ENCODE measurements around the gene PLOD1. TPM values are rescaled to one million over a fixed set of nuclear protein-coding genes. Genes with fewer than 3 reads are reported as not detected.
A peak's percentile ranks its signal among the peaks of the same experiment; 100 is the strongest.

PLOD1 gene
- total RNA-seq, 1 experiment from 2014 or later, result 64.1 TPM

GRCh38 chr1:12010746-12011570 is 76.4 kb downstream of the PLOD1 start:
- no TSS peak for BruUV-seq (replicated peaks)
- no peaks in the 10 kb centered on the region for H3K79me2 ChIP-seq (ENCODE audit: low read depth)
- no peaks in the 10 kb centered on the region for H3K4me1 ChIP-seq (replicated peaks; ENCODE audit: insufficient read depth)
- no peak overlapping the region for H3K4me3 ChIP-seq
- ChIA-PET POLR2A (ENCODE audit: unreplicated experiment) (no interaction called here), CTCF (interaction anchor here (0.5 kb wide), 1 partner anchor 760 kb away, joined by 5 read pairs; no protein-coding TSS in a partner anchor)
- no peak overlapping the region for H3K27ac ChIP-seq
- no peak overlapping the region for H3K4me2 ChIP-seq
- no peaks in the 10 kb centered on the region for H3K27me3 ChIP-seq (ENCODE audit: insufficient read depth, low read depth)
- no peak for TF ChIP-seq CTCF (conservative IDR thresholded peaks at IDR 0.05)
- H4K20me1 ChIP-seq (ENCODE audit: insufficient read depth), result no peaks in the 10 kb centered on the region
- H2AFZ ChIP-seq, result no peak overlapping the region
- no peaks in the 10 kb centered on the region for H3K9me3 ChIP-seq (ENCODE audit: insufficient read depth, low read depth)
- no peak for DNase-seq
- intact Hi-C loops (cut with micrococcal nuclease; ENCODE audit: unreplicated experiment), result no loop called here
- peaks cover 4% of the 10 kb centered on the region; the same call in 1 of the 2 replicates for H3K36me3 ChIP-seq (ENCODE audit: low read depth)
- no peaks in the 10 kb centered on the region for H3K9me2 ChIP-seq (ENCODE audit: insufficient read depth)
- H3F3A ChIP-seq (ENCODE audit: insufficient read depth, low read depth), result peaks cover 11% of the 10 kb centered on the region; the same call in 1 of the 2 replicates

GRCh38 chr1:12011998-12012397 is 77.5 kb downstream of the PLOD1 start:
- H3K79me2 ChIP-seq (ENCODE audit: low read depth), result no peaks in the 10 kb centered on the region
- DNase-seq, result no peak
- H2AFZ ChIP-seq, result no peak overlapping the region
- peaks cover 11% of the 10 kb centered on the region; the same call in 1 of the 2 replicates for H3F3A ChIP-seq (ENCODE audit: insufficient read depth, low read depth)
- intact Hi-C loops (cut with micrococcal nuclease; ENCODE audit: unreplicated experiment), result no loop called here
- H4K20me1 ChIP-seq (ENCODE audit: insufficient read depth), result no peaks in the 10 kb centered on the region
- H3K9me3 ChIP-seq (ENCODE audit: insufficient read depth, low read depth), result no peaks in the 10 kb centered on the region
- H3K27ac ChIP-seq, result no peak overlapping the region
- POLR2A ChIA-PET (ENCODE audit: unreplicated experiment), result no interaction called here
- no peaks in the 10 kb centered on the region for H3K9me2 ChIP-seq (ENCODE audit: insufficient read depth)
- no peaks in the 10 kb centered on the region for H3K27me3 ChIP-seq (ENCODE audit: insufficient read depth, low read depth)
- no peaks in the 10 kb centered on the region for H3K4me1 ChIP-seq (replicated peaks; ENCODE audit: insufficient read depth)
- no TSS peak for BruUV-seq (replicated peaks)
- no peak overlapping the region for H3K4me3 ChIP-seq
- CTCF ChIA-PET, result interaction anchor here (0.5 kb wide), 1 partner anchor 761 kb away, joined by 5 read pairs; no protein-coding TSS in a partner anchor
- TF ChIP-seq CTCF (conservative IDR thresholded peaks at IDR 0.05), result no peak
- TF ChIP-seq EZH2 (IDR thresholded peaks at IDR 0.05; ENCODE audit: low read depth), result no peak
- no peaks in the 10 kb centered on the region for H3K36me3 ChIP-seq (ENCODE audit: low read depth)
- no peak overlapping the region for H3K4me2 ChIP-seq

- ChIA-PET POLR2A (ENCODE audit: unreplicated experiment) (no interaction called here), CTCF (no interaction called here)
- Histone ChIP-seq H3F3A (ENCODE audit: insufficient read depth, low read depth) (peaks cover 11% of the 10 kb centered on the region; the same call in 1 of the 2 replicates), H3K9me3 (ENCODE audit: insufficient read depth, low read depth) (no peaks in the 10 kb centered on the region), H3K79me2 (ENCODE audit: low read depth) (no peaks in the 10 kb centered on the region), H4K20me1 (ENCODE audit: insufficient read depth) (no peaks in the 10 kb centered on the region), H3K4me2 (no peak overlapping the region), H3K4me3 (no peak overlapping the region), H3K27me3 (ENCODE audit: insufficient read depth, low read depth) (no peaks in the 10 kb centered on the region), H3K9me2 (ENCODE audit: insufficient read depth) (no peaks in the 10 kb centered on the region), H2AFZ (no peak overlapping the region), H3K4me1 (replicated peaks; ENCODE audit: insufficient read depth) (no peaks in the 10 kb centered on the region), H3K27ac (no peak overlapping the region), H3K36me3 (ENCODE audit: low read depth) (no peaks in the 10 kb centered on the region)
- intact Hi-C loops (cut with micrococcal nuclease; ENCODE audit: unreplicated experiment), result no loop called here
- TF ChIP-seq EZH2 (IDR thresholded peaks at IDR 0.05; ENCODE audit: low read depth), result no peak
- no peak for TF ChIP-seq CTCF (conservative IDR thresholded peaks at IDR 0.05)
- DNase-seq, result no peak
- BruUV-seq (replicated peaks), result TSS peak; percentile 42
These were observed 78.2 kb downstream of the PLOD1 start for GRCh38 chr1:12012560-12013316.
